ENCODE results near the gene ARHGAP24.

GRCh38 chr4:85790582-85790981 lies 315.6 kb downstream of the ARHGAP24 start:
- TF ChIP-seq CTCF (IDR thresholded peaks at IDR 0.05) = no peak
- no peak for TF ChIP-seq POLR2A (IDR thresholded peaks at IDR 0.05)

All from right lobe of liver (tissue), 4 donors.